GM12878 (cell line): Measurements from ENCODE around the gene GLB1L. TPM values are rescaled to one million over a fixed set of nuclear protein-coding genes. Genes with fewer than 3 reads are reported as not detected.
A peak's percentile ranks its signal among the peaks of the same experiment; 100 is the strongest.

Experiments
- EED ChIP-seq: sonication (generic); IDR thresholded peaks from 2 replicates; pipeline ENCODE4 v1.6.1; 2016; ENCODE audit warnings: antibody characterized with exemption, low read depth
- FOS ChIP-seq: IDR thresholded peaks from 3 replicates; pipeline ENCODE4 v1.6.1; 2011; ENCODE audit warnings: borderline replicate concordance; ENCODE audit not compliant: insufficient read length; ENCODE audit errors: extremely low read depth
- FOXM1 ChIP-seq: IDR thresholded peaks from 2 replicates; pipeline ENCODE4 v1.6.1; 2012; ENCODE audit warnings: low read depth, mild to moderate bottlenecking, inconsistent platforms, low read length, moderate library complexity
- HDAC2 ChIP-seq: fragments of 200-600 bp; sonication (generic); IDR thresholded peaks from 2 replicates; pipeline ENCODE4 v1.6.1; 2017
- HDAC6 ChIP-seq: fragments of 200-600 bp; sonication (generic); IDR thresholded peaks from one replicate; pipeline ENCODE4 v1.8.0; 2017; ENCODE audit warnings: antibody characterized with exemption; ENCODE audit not compliant: unreplicated experiment
- IKZF2 ChIP-seq, 2 experiments: fragments of 450-650 bp; IDR thresholded peaks; 2 replicates each; pipeline ENCODE4 v1.6.1; 2017; ENCODE audit warnings: mild to moderate bottlenecking in 2 of 2, moderate library complexity in 2 of 2
- IRF4 ChIP-seq: IDR thresholded peaks from 2 replicates; pipeline ENCODE4 v1.6.1; 2011; ENCODE audit warnings: low read depth, low read length
- NFIC ChIP-seq: IDR thresholded peaks from 2 replicates; pipeline ENCODE4 v1.6.1; 2012; ENCODE audit warnings: low read depth, mild to moderate bottlenecking, inconsistent platforms, low read length, moderate library complexity
- POLR2AphosphoS5 ChIP-seq: IDR thresholded peaks from 2 replicates; pipeline ENCODE4 v1.6.1; 2011; ENCODE audit warnings: mild to moderate bottlenecking, low read length, inconsistent platforms
- SMAD5 ChIP-seq: IDR thresholded peaks from 2 replicates; pipeline ENCODE4 v1.6.1; 2016; ENCODE audit warnings: antibody characterized with exemption, low read depth
- ZNF217 ChIP-seq: fragments of 450-650 bp; IDR thresholded peaks from 2 replicates; pipeline ENCODE4 v1.6.1; 2017; ENCODE audit warnings: antibody characterized with exemption, mild to moderate bottlenecking
- ZSCAN29 ChIP-seq: fragments of 450-650 bp; IDR thresholded peaks from 2 replicates; pipeline ENCODE4 v1.6.1; 2017; ENCODE audit warnings: mild to moderate bottlenecking, moderate library complexity
- polyA plus RNA-seq, 11 experiments: library from polyadenylated mRNA; depleted of rRNA in 4 of 11; unstranded in 6 of 11; stranded (reverse) in 5 of 11; fragments of >200 nt; fragmentation: Nextera tagmentation in 4 of 11; fragmentation: Illumina TruSeq in 1 of 11; extraction: Ambion mirVana in 4 of 11; extraction: Trizol in 1 of 11; gene quantifications; 1 replicate in 1 of 11; 2 replicates in 10 of 11; pipeline versions ENCODE4 v1.2.1 to v1.2.3, GENCODE V29; 2011 to 2016; ENCODE audit warnings: inconsistent platforms in 2 of 11, missing spikeins in 2 of 11, low read depth in 1 of 11
- total RNA-seq, 4 experiments: library from RNA; depleted of rRNA in 3 of 4; stranded (reverse); fragments of >200 nt in 3 of 4; fragmentation: Illumina TruSeq in 1 of 4; extraction: Trizol in 1 of 4; gene quantifications; 2 replicates each; pipeline versions ENCODE4 v1.2.1 to v1.2.3, GENCODE V29; 2013 to 2021
- TF ChIP-seq, protein P1 (sequence below): IDR thresholded peaks from 2 replicates; pipeline ENCODE4 v1.6.1; 2011; ENCODE audit warnings: borderline replicate concordance, low read depth, mild to moderate bottlenecking, moderate library complexity, mixed read lengths, low read length; ENCODE audit not compliant: insufficient read depth; ENCODE audit errors: extremely low read length
- TF ChIP-seq, protein P2 (sequence below): fragments of 450-650 bp; formaldehyde crosslinking; IDR thresholded peaks from 2 replicates; pipeline ENCODE4 v1.4.0; 2020; ENCODE audit warnings: mild to moderate bottlenecking, moderate library complexity
- TF ChIP-seq, protein P3 (sequence below): fragments of 150-350 bp; IDR thresholded peaks from 2 replicates; pipeline ENCODE4 v1.6.1; 2016; ENCODE audit warnings: low read depth, low read length
- TF ChIP-seq, protein P4 (sequence below): IDR thresholded peaks from 2 replicates; pipeline ENCODE4 v1.6.1; 2012; ENCODE audit warnings: low read depth, low read length, improper control_type of control experiment
- TF ChIP-seq, protein P5 (sequence below): fragments of 450-650 bp; IDR thresholded peaks from 2 replicates; pipeline ENCODE4 v1.6.1; 2017; ENCODE audit warnings: mild to moderate bottlenecking
- TF ChIP-seq, protein P6 (sequence below): IDR thresholded peaks from 2 replicates; pipeline ENCODE4 v1.6.1; 2011; ENCODE audit warnings: low read depth, mild to moderate bottlenecking, low read length, moderate library complexity, borderline replicate concordance; ENCODE audit errors: extremely low read depth

The GLB1L gene
- total and polyA plus RNA-seq, 10 of the 15 experiments (the other 5 are each of a cell fraction or from before 2014, with no cell fraction given): 0.29 to 4.6 (median 2.7) TPM

DNA sequence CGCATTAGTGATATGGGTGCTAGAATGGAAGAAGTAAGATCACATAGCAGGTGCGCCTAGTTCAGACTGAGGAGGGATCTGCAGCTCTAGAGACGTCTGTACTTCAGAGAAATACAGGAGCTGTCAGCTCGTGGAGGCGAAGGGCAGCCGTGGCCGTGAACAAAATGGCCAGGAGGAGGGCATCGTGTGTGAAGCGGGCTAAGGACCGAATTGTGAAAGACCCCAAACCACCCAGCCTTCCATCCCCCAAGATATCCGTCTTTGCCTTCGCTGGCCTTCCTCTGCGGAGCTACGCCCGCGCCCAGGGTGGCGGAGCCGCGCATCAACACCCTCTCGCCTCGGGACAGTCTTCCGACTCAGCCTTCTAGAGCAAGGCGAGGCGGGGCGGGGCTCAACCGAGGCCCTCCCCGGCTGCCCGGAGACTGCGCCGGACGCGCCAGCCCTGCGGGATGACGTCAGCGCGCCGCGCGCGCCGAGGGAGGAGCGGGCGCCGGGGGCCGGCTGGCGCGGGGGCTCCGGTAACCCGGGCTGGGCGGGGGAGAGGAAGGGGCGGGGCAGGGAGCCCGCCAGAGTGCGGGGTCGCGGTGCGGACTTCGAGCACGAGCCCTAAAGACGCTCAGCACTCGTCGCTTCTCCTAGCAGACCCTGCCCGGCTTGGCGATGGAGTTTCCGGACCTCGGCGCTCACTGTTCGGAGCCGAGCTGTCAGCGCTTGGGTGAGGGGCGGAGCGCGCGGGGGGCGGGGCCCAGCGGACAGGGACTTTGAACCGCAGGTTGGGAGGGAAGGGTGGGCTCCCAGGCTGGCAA is 38.7 kb downstream of the GLB1L start, which contains the start of gene ZFAND2B (continued):
- no peak for TF ChIP-seq FOXM1
- TF ChIP-seq ZNF217: no peak
- TF ChIP-seq NFIC: no peak
- TF ChIP-seq HDAC2: no peak
- no peak for TF ChIP-seq IRF4
- TF ChIP-seq, protein P1, sequence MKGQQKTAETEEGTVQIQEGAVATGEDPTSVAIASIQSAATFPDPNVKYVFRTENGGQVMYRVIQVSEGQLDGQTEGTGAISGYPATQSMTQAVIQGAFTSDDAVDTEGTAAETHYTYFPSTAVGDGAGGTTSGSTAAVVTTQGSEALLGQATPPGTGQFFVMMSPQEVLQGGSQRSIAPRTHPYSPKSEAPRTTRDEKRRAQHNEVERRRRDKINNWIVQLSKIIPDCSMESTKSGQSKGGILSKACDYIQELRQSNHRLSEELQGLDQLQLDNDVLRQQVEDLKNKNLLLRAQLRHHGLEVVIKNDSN: no peak
- TF ChIP-seq, protein P2, sequence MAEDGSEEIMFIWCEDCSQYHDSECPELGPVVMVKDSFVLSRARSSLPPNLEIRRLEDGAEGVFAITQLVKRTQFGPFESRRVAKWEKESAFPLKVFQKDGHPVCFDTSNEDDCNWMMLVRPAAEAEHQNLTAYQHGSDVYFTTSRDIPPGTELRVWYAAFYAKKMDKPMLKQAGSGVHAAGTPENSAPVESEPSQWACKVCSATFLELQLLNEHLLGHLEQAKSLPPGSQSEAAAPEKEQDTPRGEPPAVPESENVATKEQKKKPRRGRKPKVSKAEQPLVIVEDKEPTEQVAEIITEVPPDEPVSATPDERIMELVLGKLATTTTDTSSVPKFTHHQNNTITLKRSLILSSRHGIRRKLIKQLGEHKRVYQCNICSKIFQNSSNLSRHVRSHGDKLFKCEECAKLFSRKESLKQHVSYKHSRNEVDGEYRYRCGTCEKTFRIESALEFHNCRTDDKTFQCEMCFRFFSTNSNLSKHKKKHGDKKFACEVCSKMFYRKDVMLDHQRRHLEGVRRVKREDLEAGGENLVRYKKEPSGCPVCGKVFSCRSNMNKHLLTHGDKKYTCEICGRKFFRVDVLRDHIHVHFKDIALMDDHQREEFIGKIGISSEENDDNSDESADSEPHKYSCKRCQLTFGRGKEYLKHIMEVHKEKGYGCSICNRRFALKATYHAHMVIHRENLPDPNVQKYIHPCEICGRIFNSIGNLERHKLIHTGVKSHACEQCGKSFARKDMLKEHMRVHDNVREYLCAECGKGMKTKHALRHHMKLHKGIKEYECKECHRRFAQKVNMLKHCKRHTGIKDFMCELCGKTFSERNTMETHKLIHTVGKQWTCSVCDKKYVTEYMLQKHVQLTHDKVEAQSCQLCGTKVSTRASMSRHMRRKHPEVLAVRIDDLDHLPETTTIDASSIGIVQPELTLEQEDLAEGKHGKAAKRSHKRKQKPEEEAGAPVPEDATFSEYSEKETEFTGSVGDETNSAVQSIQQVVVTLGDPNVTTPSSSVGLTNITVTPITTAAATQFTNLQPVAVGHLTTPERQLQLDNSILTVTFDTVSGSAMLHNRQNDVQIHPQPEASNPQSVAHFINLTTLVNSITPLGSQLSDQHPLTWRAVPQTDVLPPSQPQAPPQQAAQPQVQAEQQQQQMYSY: no peak
- no peak; a peak in 2 of 4 replicates for TF ChIP-seq IKZF2 (IDR thresholded peaks at IDR 0.05)
- TF ChIP-seq, protein P3, sequence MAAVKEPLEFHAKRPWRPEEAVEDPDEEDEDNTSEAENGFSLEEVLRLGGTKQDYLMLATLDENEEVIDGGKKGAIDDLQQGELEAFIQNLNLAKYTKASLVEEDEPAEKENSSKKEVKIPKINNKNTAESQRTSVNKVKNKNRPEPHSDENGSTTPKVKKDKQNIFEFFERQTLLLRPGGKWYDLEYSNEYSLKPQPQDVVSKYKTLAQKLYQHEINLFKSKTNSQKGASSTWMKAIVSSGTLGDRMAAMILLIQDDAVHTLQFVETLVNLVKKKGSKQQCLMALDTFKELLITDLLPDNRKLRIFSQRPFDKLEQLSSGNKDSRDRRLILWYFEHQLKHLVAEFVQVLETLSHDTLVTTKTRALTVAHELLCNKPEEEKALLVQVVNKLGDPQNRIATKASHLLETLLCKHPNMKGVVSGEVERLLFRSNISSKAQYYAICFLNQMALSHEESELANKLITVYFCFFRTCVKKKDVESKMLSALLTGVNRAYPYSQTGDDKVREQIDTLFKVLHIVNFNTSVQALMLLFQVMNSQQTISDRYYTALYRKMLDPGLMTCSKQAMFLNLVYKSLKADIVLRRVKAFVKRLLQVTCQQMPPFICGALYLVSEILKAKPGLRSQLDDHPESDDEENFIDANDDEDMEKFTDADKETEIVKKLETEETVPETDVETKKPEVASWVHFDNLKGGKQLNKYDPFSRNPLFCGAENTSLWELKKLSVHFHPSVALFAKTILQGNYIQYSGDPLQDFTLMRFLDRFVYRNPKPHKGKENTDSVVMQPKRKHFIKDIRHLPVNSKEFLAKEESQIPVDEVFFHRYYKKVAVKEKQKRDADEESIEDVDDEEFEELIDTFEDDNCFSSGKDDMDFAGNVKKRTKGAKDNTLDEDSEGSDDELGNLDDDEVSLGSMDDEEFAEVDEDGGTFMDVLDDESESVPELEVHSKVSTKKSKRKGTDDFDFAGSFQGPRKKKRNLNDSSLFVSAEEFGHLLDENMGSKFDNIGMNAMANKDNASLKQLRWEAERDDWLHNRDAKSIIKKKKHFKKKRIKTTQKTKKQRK: no peak
- TF ChIP-seq, protein P4, sequence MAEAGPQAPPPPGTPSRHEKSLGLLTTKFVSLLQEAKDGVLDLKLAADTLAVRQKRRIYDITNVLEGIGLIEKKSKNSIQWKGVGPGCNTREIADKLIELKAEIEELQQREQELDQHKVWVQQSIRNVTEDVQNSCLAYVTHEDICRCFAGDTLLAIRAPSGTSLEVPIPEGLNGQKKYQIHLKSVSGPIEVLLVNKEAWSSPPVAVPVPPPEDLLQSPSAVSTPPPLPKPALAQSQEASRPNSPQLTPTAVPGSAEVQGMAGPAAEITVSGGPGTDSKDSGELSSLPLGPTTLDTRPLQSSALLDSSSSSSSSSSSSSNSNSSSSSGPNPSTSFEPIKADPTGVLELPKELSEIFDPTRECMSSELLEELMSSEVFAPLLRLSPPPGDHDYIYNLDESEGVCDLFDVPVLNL: no peak
- TF ChIP-seq, protein P5, sequence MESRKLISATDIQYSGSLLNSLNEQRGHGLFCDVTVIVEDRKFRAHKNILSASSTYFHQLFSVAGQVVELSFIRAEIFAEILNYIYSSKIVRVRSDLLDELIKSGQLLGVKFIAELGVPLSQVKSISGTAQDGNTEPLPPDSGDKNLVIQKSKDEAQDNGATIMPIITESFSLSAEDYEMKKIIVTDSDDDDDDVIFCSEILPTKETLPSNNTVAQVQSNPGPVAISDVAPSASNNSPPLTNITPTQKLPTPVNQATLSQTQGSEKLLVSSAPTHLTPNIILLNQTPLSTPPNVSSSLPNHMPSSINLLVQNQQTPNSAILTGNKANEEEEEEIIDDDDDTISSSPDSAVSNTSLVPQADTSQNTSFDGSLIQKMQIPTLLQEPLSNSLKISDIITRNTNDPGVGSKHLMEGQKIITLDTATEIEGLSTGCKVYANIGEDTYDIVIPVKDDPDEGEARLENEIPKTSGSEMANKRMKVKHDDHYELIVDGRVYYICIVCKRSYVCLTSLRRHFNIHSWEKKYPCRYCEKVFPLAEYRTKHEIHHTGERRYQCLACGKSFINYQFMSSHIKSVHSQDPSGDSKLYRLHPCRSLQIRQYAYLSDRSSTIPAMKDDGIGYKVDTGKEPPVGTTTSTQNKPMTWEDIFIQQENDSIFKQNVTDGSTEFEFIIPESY: no peak
- no peak for TF ChIP-seq EED
- TF ChIP-seq ZSCAN29: no peak
- TF ChIP-seq, protein P6, sequence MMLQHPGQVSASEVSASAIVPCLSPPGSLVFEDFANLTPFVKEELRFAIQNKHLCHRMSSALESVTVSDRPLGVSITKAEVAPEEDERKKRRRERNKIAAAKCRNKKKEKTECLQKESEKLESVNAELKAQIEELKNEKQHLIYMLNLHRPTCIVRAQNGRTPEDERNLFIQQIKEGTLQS: no peak
- TF ChIP-seq FOS: no peak
- peak; percentile 97 for TF ChIP-seq POLR2AphosphoS5
- TF ChIP-seq HDAC6: no peak
- peak; percentile 92; the same call in 1 of the 2 replicates for TF ChIP-seq SMAD5
